K562 (cell line): Measurements from ENCODE around the gene SERPIND1. TPM values are rescaled to one million over a fixed set of nuclear protein-coding genes. Genes with fewer than 3 reads are reported as not detected.

Experiments used
- XRCC5 ChIP-seq: fragments of 200-400 bp; formaldehyde crosslinking; IDR thresholded peaks from 2 replicates; pipeline ENCODE4 v1.6.1; 2017; ENCODE audit warnings: low read depth, mild to moderate bottlenecking, low read length
- polyA plus RNA-seq, 8 experiments: library from polyadenylated mRNA; depleted of rRNA in 4 of 8; stranded (reverse) in 5 of 8; unstranded in 3 of 8; fragments of >200 nt; fragmentation: Nextera tagmentation in 2 of 8; fragmentation: Illumina TruSeq in 1 of 8; extraction: Ambion mirVana in 2 of 8; extraction: Trizol in 1 of 8; gene quantifications; 2 replicates each; pipeline versions ENCODE4 v1.2.1 to v1.2.3, GENCODE V29; 2011 to 2014; ENCODE audit warnings: inconsistent platforms in 1 of 8, missing spikeins in 1 of 8
- total RNA-seq, 7 experiments: library from RNA; depleted of rRNA in 6 of 7; stranded (reverse); fragments of >200 nt in 6 of 7; fragmentation: Illumina TruSeq in 2 of 7; extraction: Trizol in 2 of 7; gene quantifications; 2 replicates each; pipeline versions ENCODE4 v1.2.1 to v1.2.3, GENCODE V29; 2011 to 2021; ENCODE audit warnings: low replicate concordance in 1 of 7
- TF ChIP-seq, protein P1 (sequence below): fragments of 200-800 bp; sonication (Bioruptor generic); IDR thresholded peaks from 2 replicates; pipeline ENCODE4 v1.6.1; 2017; ENCODE audit warnings: missing genetic modification characterization, missing compliant biosample characterization
- TF ChIP-seq, protein P2 (sequence below): sonication (generic); formaldehyde crosslinking; IDR thresholded peaks from 2 replicates; pipeline ENCODE4 v1.8.0; 2022; ENCODE audit warnings: mild to moderate bottlenecking, missing genetic modification reagents
- TF ChIP-seq, protein P3 (sequence below): fragments of 250-450 bp; sonication (Bioruptor Pico); IDR thresholded peaks from 2 replicates; pipeline ENCODE4 v1.9.0; 2021; ENCODE audit warnings: mild to moderate bottlenecking
- TF ChIP-seq, protein P4 (sequence below), 2 experiments: fragments of 450-650 bp; IDR thresholded peaks; 2 replicates each; pipeline ENCODE4 v1.6.1; 2018; ENCODE audit warnings: mild to moderate bottlenecking in 2 of 2, low read depth in 1 of 2; ENCODE audit not compliant: partially characterized antibody in 2 of 2

Gene SERPIND1
- total and polyA plus RNA-seq, 9 of the 15 experiments (the other 6 are each of a cell fraction or from before 2014, with no cell fraction given), result 0.04 to 0.11 (median 0.09) TPM; not detected in 6

DNA sequence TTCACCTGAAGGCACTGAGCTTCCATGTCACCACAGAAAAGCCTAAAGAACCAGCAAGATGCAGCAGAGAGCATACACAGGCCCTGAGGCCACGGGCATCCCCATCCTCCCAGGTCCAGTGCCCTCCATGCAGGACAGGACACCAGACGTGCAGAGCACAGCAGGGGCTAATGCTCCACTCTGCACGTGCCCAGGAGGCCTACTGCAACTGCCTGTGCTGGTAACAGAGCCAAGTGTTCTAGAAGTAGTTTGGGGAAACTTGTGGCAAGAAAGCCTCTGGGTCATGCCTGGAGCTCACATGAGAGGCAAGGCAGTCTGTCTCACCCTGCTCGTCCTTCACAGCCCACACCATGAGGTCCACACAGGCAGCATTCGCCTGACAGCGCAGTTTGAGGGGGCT lies 30.7 kb downstream of the SERPIND1 start (continued):
- TF ChIP-seq, protein P1, sequence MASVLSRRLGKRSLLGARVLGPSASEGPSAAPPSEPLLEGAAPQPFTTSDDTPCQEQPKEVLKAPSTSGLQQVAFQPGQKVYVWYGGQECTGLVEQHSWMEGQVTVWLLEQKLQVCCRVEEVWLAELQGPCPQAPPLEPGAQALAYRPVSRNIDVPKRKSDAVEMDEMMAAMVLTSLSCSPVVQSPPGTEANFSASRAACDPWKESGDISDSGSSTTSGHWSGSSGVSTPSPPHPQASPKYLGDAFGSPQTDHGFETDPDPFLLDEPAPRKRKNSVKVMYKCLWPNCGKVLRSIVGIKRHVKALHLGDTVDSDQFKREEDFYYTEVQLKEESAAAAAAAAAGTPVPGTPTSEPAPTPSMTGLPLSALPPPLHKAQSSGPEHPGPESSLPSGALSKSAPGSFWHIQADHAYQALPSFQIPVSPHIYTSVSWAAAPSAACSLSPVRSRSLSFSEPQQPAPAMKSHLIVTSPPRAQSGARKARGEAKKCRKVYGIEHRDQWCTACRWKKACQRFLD (CRISPR knock-in tag), result no peak
- TF ChIP-seq, protein P2, sequence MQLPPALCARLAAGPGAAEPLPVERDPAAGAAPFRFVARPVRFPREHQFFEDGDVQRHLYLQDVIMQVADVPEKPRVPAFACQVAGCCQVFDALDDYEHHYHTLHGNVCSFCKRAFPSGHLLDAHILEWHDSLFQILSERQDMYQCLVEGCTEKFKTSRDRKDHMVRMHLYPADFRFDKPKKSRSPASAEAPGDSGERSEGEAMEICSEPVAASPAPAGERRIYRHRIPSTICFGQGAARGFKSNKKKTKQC (CRISPR knock-in tag), result 0 out of 2 replicates have a peak, but pooled peaks have one; percentile 15
- no peak for TF ChIP-seq XRCC5
- TF ChIP-seq, protein P3, sequence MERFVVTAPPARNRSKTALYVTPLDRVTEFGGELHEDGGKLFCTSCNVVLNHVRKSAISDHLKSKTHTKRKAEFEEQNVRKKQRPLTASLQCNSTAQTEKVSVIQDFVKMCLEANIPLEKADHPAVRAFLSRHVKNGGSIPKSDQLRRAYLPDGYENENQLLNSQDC (CRISPR knock-in tag), result no peak
- TF ChIP-seq, protein P4, sequence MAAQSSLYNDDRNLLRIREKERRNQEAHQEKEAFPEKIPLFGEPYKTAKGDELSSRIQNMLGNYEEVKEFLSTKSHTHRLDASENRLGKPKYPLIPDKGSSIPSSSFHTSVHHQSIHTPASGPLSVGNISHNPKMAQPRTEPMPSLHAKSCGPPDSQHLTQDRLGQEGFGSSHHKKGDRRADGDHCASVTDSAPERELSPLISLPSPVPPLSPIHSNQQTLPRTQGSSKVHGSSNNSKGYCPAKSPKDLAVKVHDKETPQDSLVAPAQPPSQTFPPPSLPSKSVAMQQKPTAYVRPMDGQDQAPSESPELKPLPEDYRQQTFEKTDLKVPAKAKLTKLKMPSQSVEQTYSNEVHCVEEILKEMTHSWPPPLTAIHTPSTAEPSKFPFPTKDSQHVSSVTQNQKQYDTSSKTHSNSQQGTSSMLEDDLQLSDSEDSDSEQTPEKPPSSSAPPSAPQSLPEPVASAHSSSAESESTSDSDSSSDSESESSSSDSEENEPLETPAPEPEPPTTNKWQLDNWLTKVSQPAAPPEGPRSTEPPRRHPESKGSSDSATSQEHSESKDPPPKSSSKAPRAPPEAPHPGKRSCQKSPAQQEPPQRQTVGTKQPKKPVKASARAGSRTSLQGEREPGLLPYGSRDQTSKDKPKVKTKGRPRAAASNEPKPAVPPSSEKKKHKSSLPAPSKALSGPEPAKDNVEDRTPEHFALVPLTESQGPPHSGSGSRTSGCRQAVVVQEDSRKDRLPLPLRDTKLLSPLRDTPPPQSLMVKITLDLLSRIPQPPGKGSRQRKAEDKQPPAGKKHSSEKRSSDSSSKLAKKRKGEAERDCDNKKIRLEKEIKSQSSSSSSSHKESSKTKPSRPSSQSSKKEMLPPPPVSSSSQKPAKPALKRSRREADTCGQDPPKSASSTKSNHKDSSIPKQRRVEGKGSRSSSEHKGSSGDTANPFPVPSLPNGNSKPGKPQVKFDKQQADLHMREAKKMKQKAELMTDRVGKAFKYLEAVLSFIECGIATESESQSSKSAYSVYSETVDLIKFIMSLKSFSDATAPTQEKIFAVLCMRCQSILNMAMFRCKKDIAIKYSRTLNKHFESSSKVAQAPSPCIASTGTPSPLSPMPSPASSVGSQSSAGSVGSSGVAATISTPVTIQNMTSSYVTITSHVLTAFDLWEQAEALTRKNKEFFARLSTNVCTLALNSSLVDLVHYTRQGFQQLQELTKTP (IDR thresholded peaks at IDR 0.05; ENCODE audit: low read depth in 1 of 2, partially characterized antibody in 2 of 2), result no peak
- TF ChIP-seq, all 486 proteins: peak for 19
